Activated CD4-positive, alpha-beta T cell treated with anti-CD3 and anti-CD28 coated beads, Interleukin-2, amount 50 U/mL, for 4 hours (primary cell): ENCODE results near the gene NAA11.
"Not testable (repeated sequence)": the region's sequence is repeated elsewhere in the genome, so short reads cannot be mapped to it uniquely, and the experiment has no call there.

Experiments
- DNase-seq, 2 experiments: peaks; one replicate each; pipeline ENCODE4 v3.0.0-alpha.2; 2020

The NAA11 gene

DNA sequence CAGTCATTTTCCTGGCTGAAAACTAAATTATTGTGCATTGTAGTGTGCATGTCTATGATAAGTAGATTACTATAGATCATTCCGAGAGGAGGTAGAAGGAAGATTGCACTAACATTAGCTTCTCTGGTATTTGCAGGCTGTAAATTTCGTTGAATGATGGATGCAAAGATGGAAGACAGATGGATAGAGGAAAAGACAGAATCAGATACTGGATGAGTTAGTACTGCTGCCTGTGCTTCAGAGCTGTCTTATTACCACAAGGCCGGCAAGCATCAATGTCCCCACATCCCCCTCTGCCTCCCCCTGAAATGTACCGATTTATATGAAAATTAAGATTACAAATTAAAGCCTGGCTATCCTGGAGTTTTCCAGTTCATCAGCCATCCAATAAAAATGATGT lies 17.7 kb downstream of the NAA11 start:
- DNase-seq: no peak

GRCh38 chr4:79306795-79307194 lies 19.1 kb downstream of the NAA11 start:
- no peak for DNase-seq

DNA sequence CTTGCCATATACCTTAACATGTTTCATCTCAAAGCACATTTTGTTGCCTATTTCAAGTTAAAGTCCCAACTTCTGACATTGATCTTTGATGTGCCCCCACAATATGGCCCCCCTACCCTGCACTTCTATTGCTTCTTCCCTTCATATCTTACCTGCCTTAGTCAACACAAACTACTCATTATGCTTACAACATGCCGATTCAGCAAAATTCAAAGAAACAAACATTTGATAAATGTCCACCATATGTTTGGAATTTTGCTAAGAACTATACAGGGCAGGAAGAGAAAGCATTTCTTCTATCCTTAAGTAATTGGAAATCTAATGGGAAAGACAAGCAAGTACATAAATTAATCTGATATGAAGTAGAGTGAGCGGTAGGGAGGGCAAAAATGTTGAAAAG lies 25.6 kb downstream of the NAA11 start:
- no peak for DNase-seq

- no peak for DNase-seq
These were observed 27.4 kb downstream of the NAA11 start for GRCh38 chr4:79298484-79298883.

- no peak for DNase-seq
These were observed 27.8 kb downstream of the NAA11 start for GRCh38 chr4:79298027-79298426.

GRCh38 chr4:79297479-79297878 lies 28.4 kb downstream of the NAA11 start:
- no peak for DNase-seq

GRCh38 chr4:79296768-79297428 lies 29.0 kb downstream of the NAA11 start:
- DNase-seq: no peak

GRCh38 chr4:79295086-79295485 lies 30.8 kb downstream of the NAA11 start:
- no peak for DNase-seq

GRCh38 chr4:79294064-79294463 lies 31.8 kb downstream of the NAA11 start:
- DNase-seq: no peak

DNA sequence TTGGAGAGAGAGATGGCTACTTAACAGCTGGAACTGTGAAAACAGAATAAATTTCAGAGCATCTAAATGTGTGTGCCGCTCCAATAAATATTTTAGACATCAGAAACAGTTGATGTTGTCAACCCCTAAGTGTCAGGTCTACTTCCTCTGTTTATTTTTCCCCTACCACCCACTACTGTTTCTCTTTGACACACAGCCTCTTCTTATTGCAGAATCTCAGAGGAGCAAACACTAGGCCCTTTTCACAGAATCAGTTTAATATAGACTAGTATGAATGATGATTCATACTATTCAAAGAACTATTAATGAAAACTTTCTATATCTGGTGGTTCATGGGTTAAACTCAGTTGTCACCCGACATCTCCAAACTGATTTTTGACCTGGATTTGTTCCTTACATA lies 33.9 kb downstream of the NAA11 start:
- DNase-seq: no peak

GRCh38 chr4:79290376-79290775 lies 35.5 kb downstream of the NAA11 start:
- no peak for DNase-seq

DNA sequence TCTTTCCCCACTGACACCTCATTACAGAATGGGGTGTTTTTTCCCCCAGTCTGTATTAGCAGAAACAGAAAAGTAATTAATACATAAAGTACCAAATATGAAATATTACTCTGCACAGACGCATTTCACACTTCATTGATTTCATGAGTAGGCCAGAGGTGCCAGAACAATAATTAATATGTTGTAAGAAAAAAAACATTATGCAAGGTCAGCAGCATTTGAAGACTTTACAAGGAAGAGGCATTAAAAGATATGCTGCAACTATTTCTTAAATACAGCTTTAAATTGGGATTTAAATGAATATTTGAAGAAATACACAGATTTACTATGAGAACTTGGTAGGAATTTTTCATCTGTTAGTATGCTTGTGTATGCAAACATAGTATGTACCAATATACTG lies 37.7 kb downstream of the NAA11 start:
- DNase-seq: no peak

DNA sequence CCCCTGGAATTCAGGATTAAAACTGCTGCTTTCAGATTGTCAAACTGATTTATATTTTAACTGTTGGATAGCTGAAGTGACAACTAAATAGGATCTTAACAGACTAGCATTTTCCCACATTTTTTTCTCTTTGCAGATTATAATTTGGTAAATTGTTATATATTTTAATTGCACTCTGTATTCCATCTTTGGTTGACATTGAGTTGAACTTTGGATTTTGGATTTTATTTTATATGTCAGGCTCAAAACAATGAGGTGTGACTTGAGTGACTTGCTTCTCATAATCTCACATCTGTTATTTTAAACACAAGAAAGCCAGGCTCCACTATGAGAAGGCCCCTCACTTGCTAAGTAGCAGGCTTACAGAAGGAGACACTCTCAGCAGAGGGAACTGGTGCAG lies 38.1 kb downstream of the NAA11 start:
- no peak for DNase-seq

GRCh38 chr4:79287076-79287475 lies 38.8 kb downstream of the NAA11 start:
- DNase-seq: no peak

GRCh38 chr4:79281566-79282359 lies 44.1 kb downstream of the NAA11 start:
- DNase-seq: no peak

- DNase-seq: not testable (repeated sequence)
These were observed 48.4 kb downstream of the NAA11 start for GRCh38 chr4:79277467-79277866.

GRCh38 chr4:79273915-79274314 lies 51.9 kb downstream of the NAA11 start:
- DNase-seq: no peak

- DNase-seq: no peak
These were observed 53.1 kb downstream of the NAA11 start for GRCh38 chr4:79272761-79273160.

- DNase-seq: no peak
These were observed 53.7 kb downstream of the NAA11 start for GRCh38 chr4:79272126-79272525.

- no peak for DNase-seq
These were observed 58.2 kb downstream of the NAA11 start for GRCh38 chr4:79267671-79268070.
